Activated T-cell treated with anti-CD3 and anti-CD28 coated beads, Interleukin-2, amount 50 U/mL, for 4 hours (primary cell): ENCODE measurements around the gene SLC7A14. TPM values are rescaled to one million over a fixed set of nuclear protein-coding genes. Genes with fewer than 3 reads are reported as not detected.
A peak's percentile ranks its signal among the peaks of the same experiment; 100 is the strongest.

Source experiments
- ATAC-seq, 2 donors: fragments of 200-7000 bp; cut with Tn5 transposase; one replicate each; pipeline ENCODE4 v1.10.0; 2021
- DNase-seq: peaks from one replicate; pipeline ENCODE4 v3.0.0-alpha.2; 2020
- H3K27me3 Mint-ChIP-seq: one replicate; pipeline ENCODE4 v1.8.0; 2021; ENCODE audit warnings: low read depth, mixed read lengths
- H3K36me3 Mint-ChIP-seq: one replicate; pipeline ENCODE4 v1.8.0; 2022; ENCODE audit warnings: mixed read lengths; ENCODE audit not compliant: insufficient read depth
- H3K4me1 Mint-ChIP-seq: one replicate; pipeline ENCODE4 v1.8.0; 2021; ENCODE audit warnings: low read depth, mixed read lengths
- H3K4me3 Mint-ChIP-seq: one replicate; pipeline ENCODE4 v1.8.0; 2021; ENCODE audit warnings: mild to moderate bottlenecking, moderate library complexity, mixed read lengths
- H3K9me3 Mint-ChIP-seq: one replicate; pipeline ENCODE4 v1.8.0; 2021; ENCODE audit warnings: mixed read lengths
- total RNA-seq, 3 donors: library from RNA; stranded (reverse); gene quantifications; one replicate each; pipeline ENCODE4 v1.2.1, GENCODE V29; 2021

The SLC7A14 gene
- total RNA-seq, result not detected

DNA sequence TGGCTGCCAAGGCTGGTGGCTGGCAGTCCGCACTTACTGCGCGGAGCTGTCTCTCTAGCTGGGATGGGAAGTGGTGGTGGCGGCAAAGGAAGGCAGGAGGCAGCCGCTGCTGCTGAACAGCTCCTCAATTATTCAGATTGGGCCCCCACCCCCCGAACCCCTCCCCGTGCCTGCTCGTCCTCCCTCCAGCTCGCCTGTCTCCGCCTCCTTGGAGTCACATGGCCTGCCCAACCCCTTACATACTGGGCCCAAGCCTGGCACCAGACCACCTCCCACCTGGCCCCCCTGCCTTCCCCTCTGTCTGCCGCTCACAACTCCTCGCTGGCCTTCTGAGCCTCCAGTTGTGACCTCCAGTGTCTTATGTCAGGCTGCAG is at the start of gene SLC7A14:
Gene SLC7A14, minus strand, starts transcription at position 139 of the 374 bp plus-strand sequence. CDS start 59,139 bp downstream, outside the sequence.
- Mint-ChIP-seq H3K4me1 (no peaks in the 10 kb centered on the region), H3K4me3 (no peak within 1 kb of the TSS), H3K36me3 (no peaks in the 10 kb centered on the region), H3K27me3 (peaks cover 44% of the 10 kb centered on the region), H3K9me3 (peaks cover 6% of the 10 kb centered on the region)
- DNase-seq (no peak), ATAC-seq (no peak)

DNA sequence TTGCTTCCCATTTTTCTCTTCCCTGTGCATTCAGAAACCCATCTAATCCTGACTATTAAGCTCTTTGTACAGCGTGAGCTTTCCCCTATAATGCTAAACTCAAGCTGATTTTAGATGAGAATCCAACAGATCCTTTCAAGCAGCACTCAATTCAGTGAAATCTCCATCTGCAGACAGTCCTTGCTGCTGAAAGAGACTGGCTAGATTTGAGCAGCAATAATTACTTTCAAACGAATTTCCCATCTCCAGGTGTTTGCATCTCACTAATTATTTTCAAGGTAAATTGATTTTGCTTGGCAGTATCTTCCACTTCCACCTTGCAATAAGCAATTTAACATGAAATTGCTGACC is 49.5 kb upstream of the SLC7A14 start:
- H3K9me3 Mint-ChIP-seq, result no peaks in the 10 kb centered on the region
- H3K4me3 Mint-ChIP-seq, result no peak overlapping the region
- no peak for DNase-seq
- ATAC-seq, result no peak
- H3K27me3 Mint-ChIP-seq, result peaks cover 9% of the 10 kb centered on the region
- no peaks in the 10 kb centered on the region for H3K4me1 Mint-ChIP-seq
- H3K36me3 Mint-ChIP-seq, result no peaks in the 10 kb centered on the region

DNA sequence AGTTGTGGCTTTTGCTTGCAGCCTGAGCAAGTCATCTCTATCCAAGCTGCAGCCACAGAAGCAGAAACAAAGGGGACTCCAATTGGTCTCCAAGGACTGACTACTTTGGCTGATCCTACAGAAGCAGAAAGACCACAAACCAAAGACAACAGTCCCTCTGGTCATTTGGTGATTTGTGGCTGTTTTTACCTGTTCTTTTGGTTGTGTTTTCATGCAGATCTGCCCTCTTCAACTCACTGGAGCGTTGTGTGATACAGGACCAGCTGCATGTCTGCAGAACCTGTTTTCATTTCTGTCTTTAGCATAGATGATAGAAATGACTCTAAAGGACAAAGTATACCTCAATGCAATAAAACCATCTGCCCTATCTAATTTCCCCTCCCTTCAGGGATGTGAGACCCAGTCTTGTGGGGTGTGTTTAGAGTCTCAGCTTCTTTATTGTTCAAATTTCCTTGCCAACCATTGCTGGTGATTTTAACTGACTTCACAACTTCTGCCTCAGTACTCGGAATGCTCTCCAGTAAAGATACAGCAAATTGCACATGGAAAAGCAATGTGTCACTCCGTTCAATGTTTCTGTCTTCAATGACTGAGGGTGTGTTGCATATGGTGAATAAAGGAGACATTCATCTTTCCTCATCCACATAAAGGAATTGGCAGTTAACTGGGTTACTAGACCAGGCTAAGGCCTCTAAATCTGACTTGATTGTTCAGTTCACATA is 48.9 kb upstream of the SLC7A14 start:
- no peak overlapping the region for H3K4me3 Mint-ChIP-seq
- no peaks in the 10 kb centered on the region for H3K4me1 Mint-ChIP-seq
- DNase-seq (no peak), ATAC-seq (peak in 1 of 2 donors; percentile 18)
- H3K27me3 Mint-ChIP-seq, result peaks cover 9% of the 10 kb centered on the region
- no peaks in the 10 kb centered on the region for H3K9me3 Mint-ChIP-seq
- no peaks in the 10 kb centered on the region for H3K36me3 Mint-ChIP-seq

DNA sequence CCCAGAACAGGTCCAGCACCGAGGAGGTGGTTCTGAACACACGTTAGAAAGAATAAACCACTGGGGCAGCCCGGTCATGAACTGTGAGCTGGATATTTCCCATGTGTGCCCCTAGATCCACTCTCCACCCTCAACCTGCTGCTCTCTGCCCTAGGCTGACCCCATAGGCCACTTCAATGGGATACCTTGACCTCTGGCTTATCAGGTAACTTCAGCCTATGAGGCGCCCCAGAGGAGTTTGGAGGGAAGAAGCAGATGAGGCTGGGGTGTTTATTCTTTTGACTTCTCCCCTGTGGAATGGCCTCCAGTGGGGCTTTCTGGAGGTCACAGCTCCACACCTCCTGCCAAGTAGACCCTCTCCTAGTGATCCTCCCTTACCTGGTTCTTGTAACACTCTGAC is 47.7 kb upstream of the SLC7A14 start:
- H3K4me3 Mint-ChIP-seq, result no peak overlapping the region
- no peaks in the 10 kb centered on the region for H3K4me1 Mint-ChIP-seq
- H3K27me3 Mint-ChIP-seq, result peaks cover 18% of the 10 kb centered on the region
- ATAC-seq (no peak), DNase-seq (no peak)
- no peaks in the 10 kb centered on the region for H3K9me3 Mint-ChIP-seq
- no peaks in the 10 kb centered on the region for H3K36me3 Mint-ChIP-seq

DNA sequence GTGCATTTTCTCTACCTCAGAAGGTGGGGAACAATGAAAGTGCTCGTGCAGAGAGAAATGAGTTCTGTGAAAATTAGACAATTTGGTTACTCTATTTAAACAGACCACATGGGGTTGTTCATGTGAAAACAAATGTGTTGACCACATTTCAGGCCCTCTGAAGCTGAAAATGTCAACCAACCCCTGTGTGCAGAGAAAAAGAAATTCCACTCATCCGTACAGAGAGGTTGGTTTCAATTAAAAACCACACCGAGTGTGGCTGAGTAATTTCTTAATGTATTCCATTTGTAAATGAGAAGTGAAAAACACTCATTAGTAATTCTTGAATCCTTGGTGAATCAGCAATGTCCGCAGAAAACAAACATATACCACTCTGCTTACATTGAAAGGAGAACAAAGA is 46.9 kb upstream of the SLC7A14 start:
- H3K36me3 Mint-ChIP-seq, result no peaks in the 10 kb centered on the region
- H3K4me1 Mint-ChIP-seq, result no peaks in the 10 kb centered on the region
- H3K27me3 Mint-ChIP-seq, result peaks cover 18% of the 10 kb centered on the region
- no peak for DNase-seq
- H3K4me3 Mint-ChIP-seq, result no peak overlapping the region
- no peaks in the 10 kb centered on the region for H3K9me3 Mint-ChIP-seq
- peak; percentile 27 to 46 for ATAC-seq

DNA sequence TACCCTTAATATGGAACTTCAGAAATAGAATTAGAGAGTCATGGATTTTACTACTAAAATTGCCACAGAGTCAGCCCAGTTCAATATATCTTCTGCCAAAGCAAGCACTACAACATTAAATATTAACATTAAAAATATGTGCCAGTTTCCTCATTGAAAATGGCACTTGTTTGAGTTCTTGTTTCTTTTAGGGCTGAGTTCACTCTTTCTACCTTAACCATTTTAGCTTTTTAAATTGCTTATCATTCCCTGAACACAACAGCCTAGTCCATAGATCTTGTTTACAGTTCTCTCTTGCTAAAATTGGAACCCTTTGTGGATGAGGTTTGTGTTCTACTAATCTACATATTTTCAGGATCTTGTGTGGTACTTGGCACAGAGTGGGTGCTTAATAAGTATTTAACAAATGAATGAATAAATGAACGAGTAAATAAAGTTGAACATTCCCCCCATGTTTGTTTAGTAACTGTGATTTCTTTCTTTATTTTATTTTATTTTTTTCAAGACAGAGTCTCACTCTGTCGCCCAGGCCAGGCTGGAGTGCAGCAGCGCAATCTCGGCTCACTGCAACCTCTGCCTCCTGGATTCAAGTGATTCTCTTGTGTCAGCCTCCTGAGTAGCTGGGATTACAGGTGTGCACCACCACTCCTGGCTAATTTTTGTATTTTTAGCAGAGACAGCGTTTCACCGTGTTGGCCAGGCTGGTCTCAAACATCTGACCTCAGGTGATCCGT is 46.0 kb upstream of the SLC7A14 start:
- no peak overlapping the region for H3K4me3 Mint-ChIP-seq
- peaks cover 14% of the 10 kb centered on the region for H3K27me3 Mint-ChIP-seq
- H3K4me1 Mint-ChIP-seq, result no peaks in the 10 kb centered on the region
- ATAC-seq, result no peak
- H3K9me3 Mint-ChIP-seq, result no peaks in the 10 kb centered on the region
- no peak for DNase-seq
- H3K36me3 Mint-ChIP-seq, result no peaks in the 10 kb centered on the region

DNA sequence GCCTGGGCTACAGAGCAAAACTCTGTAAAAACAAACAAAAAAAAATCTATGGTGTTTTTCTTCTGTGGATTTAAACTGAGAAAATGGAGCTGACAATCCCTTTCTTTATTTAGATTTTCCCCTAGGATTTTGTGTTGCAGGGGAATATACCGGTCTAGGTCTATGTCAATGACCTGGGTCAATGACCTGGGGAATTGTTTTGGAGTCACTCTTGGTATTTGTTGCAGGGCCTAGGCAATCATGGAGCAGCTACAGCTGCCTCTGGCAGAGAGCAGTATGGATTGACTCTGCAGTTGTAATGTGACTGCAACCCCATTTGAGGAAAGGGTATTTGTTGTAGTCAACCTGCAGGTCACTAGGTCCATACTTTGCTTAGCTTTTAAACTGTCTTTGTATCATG is 37.6 kb upstream of the SLC7A14 start:
- H3K4me1 Mint-ChIP-seq, result no peaks in the 10 kb centered on the region
- no peaks in the 10 kb centered on the region for H3K9me3 Mint-ChIP-seq

DNA sequence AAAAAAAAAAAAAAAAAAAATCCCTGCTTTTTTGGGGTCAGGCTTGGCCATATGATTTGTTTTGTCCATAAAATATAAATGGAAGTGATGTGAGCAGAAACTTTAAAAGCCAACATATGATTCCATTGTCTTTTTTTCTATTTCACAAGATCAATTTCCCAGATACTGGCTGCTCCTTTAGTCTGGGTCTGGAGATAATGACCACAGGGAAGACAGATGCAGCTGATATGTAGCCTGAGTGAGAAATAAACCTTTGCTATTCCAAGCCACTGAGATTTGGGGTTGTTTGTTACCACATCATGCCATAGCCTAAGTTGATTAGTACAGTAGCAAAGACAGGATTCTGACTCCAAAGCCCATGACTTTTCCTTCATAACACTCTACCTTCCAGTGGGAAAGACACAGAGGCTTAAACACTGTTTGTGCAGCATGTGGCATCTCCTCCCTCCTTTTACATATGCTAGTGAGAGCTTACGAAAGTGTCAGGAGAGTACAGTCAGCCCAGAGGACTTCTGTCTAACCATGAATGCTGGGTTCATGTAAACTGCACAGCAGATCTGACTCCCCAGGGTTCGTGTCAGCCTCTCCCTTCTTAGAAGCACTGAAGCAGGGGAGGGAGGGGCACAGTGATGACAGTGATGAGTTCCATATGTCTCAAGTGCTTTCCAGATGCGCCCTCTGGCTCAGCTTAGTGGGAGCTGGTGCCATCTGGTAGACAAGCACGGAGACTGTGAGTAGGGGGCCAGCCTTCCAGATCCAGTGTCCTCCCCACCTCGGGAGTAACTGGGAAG is 36.7 kb upstream of the SLC7A14 start:
- H3K9me3 Mint-ChIP-seq, result no peaks in the 10 kb centered on the region
- no peak for DNase-seq
- no peaks in the 10 kb centered on the region for H3K36me3 Mint-ChIP-seq
- H3K27me3 Mint-ChIP-seq, result peaks cover 23% of the 10 kb centered on the region
- no peaks in the 10 kb centered on the region for H3K4me1 Mint-ChIP-seq
- H3K4me3 Mint-ChIP-seq, result no peak overlapping the region
- no peak for ATAC-seq

More for the DNA sequence above, 37.6 kb upstream of the SLC7A14 start:
- H3K4me3 Mint-ChIP-seq, result no peak overlapping the region
- ATAC-seq (no peak), DNase-seq (no peak)
- H3K27me3 Mint-ChIP-seq, result peaks cover 23% of the 10 kb centered on the region
- H3K36me3 Mint-ChIP-seq, result no peaks in the 10 kb centered on the region

DNA sequence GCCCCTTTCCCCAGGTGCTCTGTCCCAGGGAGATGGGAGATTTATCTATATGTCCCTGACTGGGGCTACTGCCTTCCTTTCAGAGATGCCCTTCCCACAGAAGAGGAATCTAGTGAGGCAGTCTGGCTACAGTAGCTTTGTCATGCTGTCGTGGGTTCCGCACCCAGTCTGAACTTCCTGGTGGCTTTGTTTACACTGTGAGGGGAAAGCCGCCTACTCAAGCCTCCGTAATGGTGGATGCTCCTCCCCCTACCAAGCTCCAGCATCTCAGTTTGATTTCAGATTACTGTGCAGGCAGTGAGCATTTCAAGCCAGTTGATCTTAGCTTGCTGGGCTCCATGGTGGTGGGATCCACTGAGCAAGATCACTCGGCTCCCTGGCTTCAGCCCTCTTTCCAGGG is 35.4 kb upstream of the SLC7A14 start:
- Mint-ChIP-seq H3K4me1 (no peaks in the 10 kb centered on the region), H3K27me3 (peaks cover 23% of the 10 kb centered on the region), H3K4me3 (no peak overlapping the region), H3K36me3 (no peaks in the 10 kb centered on the region), H3K9me3 (no peaks in the 10 kb centered on the region)
- DNase-seq (no peak), ATAC-seq (no peak)

DNA sequence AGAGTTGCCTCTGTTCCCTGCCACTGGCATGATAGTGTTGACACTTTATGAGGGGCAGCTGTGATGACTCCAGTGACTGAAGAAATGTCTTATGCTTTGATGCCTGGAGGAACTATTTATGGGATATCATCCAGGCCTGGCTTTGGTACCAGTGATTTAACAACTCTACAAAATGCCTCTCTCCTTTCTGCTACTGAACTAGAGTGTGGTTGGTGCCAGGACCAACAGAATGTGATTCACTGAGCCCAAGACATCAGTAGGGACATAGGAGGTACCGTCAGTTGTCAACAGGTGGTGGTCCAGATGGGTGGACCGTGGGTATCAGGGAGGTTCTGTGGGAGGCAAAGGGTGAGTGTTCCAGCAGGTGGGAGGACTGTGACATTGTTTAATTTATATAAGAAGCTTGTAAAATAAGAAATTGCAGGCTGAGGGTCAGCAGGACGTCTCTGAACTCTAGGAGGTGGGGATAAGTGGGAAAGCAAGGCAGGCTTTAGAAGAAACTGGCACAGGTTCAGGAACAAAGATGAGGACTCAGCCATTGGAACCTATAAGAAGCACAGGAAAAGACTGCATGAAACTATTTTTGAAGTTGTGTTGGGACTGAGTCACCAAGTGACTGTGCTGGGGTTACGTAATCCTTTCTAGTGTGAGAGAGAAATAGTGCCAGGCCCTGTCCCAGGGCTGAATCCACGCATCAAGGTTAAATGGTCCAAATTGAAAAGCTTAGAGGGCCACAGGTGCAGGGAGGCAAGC is 28.5 kb upstream of the SLC7A14 start:
- no peaks in the 10 kb centered on the region for H3K36me3 Mint-ChIP-seq
- H3K4me1 Mint-ChIP-seq, result no peaks in the 10 kb centered on the region
- H3K4me3 Mint-ChIP-seq, result no peak overlapping the region
- peaks cover 9% of the 10 kb centered on the region for H3K27me3 Mint-ChIP-seq
- ATAC-seq (no peak), DNase-seq (no peak)
- no peaks in the 10 kb centered on the region for H3K9me3 Mint-ChIP-seq

DNA sequence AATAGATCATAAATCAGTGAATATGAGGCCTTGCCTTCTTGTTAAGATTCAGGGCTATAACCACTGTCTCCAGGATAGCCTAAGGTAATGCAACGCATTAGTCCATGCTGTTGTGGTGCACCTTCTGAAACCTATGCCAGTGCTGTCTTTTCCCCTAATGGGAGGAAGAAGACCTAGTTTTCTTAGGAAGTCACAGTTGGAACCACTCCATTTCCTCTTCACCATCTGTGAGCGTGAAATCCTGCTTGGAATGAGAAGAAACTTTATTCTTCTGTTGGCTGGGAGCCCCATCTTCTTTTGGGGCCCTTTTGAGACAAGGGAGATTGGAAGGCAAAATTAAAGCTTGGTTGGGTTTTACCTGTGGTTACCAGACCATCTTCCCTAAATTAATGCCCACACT is 25.9 kb upstream of the SLC7A14 start:
- DNase-seq (no peak), ATAC-seq (no peak)
- Mint-ChIP-seq H3K4me1 (no peaks in the 10 kb centered on the region), H3K9me3 (no peaks in the 10 kb centered on the region), H3K27me3 (peaks cover 7% of the 10 kb centered on the region), H3K4me3 (no peak overlapping the region), H3K36me3 (no peaks in the 10 kb centered on the region)

DNA sequence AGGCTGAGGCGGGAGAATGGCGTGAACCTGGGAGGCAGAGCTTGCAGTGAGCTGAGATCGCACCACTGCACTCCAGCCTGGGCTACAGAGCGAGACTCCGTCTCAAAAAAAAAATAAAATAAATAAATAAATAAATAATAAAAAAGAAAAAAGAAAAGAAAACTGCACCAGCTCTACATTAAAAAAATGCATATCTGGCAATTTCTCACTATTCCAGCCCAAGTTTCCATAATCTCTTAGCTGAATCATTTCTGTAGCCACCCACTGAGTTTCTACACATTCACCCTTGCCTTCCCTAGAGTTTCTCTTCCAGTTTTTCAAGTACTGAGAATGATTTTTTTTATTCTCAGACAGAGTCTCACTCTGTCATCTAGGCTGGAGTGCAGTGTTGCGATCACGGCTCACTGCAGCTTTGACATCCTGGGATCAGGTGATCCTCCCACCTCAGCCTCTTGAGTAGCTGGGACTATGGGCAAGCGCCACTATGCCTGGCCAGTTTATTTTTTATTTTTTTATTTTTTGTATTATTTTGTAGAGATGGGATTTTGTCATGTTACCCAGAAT is 24.5 kb upstream of the SLC7A14 start:
- no peaks in the 10 kb centered on the region for H3K9me3 Mint-ChIP-seq
- DNase-seq, result no peak
- no peaks in the 10 kb centered on the region for H3K4me1 Mint-ChIP-seq
- no peaks in the 10 kb centered on the region for H3K36me3 Mint-ChIP-seq
- H3K27me3 Mint-ChIP-seq, result peaks cover 7% of the 10 kb centered on the region
- ATAC-seq, result no peak
- no peak overlapping the region for H3K4me3 Mint-ChIP-seq

DNA sequence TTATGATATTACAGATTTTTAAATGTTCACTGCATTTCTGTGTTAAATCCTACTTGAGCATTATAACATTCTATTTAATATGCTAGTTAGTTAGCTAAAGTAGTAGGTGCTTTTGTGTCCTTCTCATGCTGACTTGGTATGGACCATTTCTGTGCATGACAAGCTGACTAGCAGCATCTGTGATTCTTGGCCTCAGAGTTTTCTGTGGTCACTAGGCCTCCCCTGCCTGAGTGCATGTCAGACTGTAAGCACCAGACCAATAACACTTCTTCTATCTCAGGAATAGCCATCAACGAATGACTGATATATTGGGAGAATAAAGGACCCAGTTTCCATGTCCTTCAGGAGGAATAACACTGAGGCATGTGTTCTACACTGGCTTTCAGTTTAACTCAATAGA is 22.6 kb upstream of the SLC7A14 start:
- H3K36me3 Mint-ChIP-seq, result no peaks in the 10 kb centered on the region
- H3K4me1 Mint-ChIP-seq, result no peaks in the 10 kb centered on the region
- no peak overlapping the region for H3K4me3 Mint-ChIP-seq
- ATAC-seq (no peak), DNase-seq (no peak)
- H3K27me3 Mint-ChIP-seq, result peaks cover 7% of the 10 kb centered on the region
- no peaks in the 10 kb centered on the region for H3K9me3 Mint-ChIP-seq

DNA sequence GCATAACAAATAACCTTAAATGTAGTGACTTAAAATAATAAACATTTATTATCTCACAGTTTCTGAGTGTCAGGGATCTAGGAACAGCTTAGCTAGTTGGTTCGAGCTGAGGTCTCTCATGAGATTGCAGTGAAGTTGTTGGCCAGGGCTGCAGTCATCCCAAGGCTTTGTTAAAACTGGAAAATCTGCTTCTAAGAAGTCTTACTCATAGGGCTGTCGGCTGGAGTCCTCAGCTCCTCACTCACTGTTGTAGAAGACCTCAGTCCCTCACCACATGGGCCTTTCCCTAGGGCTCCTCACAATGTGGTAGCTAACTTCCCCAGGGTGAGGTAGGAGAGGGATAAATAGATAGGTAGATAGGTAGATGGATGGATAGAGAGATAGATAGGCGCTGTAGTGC is 20.8 kb upstream of the SLC7A14 start:
- no peaks in the 10 kb centered on the region for H3K9me3 Mint-ChIP-seq
- DNase-seq (no peak), ATAC-seq (no peak)
- H3K4me3 Mint-ChIP-seq, result no peak overlapping the region
- no peaks in the 10 kb centered on the region for H3K36me3 Mint-ChIP-seq
- H3K27me3 Mint-ChIP-seq, result peaks cover 5% of the 10 kb centered on the region
- no peaks in the 10 kb centered on the region for H3K4me1 Mint-ChIP-seq
